Measurements from ENCODE around the gene GPNMB. TPM values are rescaled to one million over a fixed set of nuclear protein-coding genes. Genes with fewer than 3 reads are reported as not detected.

Gene GPNMB
- polyA plus RNA-seq, 5 donors = 2.3 to 4.8 (median 2.9) TPM

- DNase-seq = no peak
These were observed 22.2 kb downstream of the GPNMB start for GRCh38 chr7:23268746-23269145.

GRCh38 chr7:23272275-23272674 lies 25.7 kb downstream of the GPNMB start:
- no peak for DNase-seq

GRCh38 chr7:23273141-23273599 lies 26.6 kb downstream of the GPNMB start:
- peak; percentile 54 for DNase-seq

- no peak for DNase-seq
These were observed 29.3 kb downstream of the GPNMB start for GRCh38 chr7:23275912-23276311.

GRCh38 chr7:23276376-23276775 lies 29.8 kb downstream of the GPNMB start:
- no peak for DNase-seq

- no peak for DNase-seq
These were observed 30.4 kb downstream of the GPNMB start for GRCh38 chr7:23276947-23277346.

GRCh38 chr7:23277359-23277989 lies 30.9 kb downstream of the GPNMB start:
- peak in 1 of 2 donors; percentile 59 for DNase-seq

GRCh38 chr7:23279819-23280525 lies 33.4 kb downstream of the GPNMB start:
- DNase-seq = no peak

GRCh38 chr7:23283086-23283485 lies 36.5 kb downstream of the GPNMB start:
- DNase-seq = no peak

- DNase-seq = no peak
These were observed 38.3 kb downstream of the GPNMB start for GRCh38 chr7:23284871-23285270.

- no peak for DNase-seq
These were observed 39.4 kb downstream of the GPNMB start for GRCh38 chr7:23285657-23286646.

- no peak for DNase-seq
These were observed 41.0 kb downstream of the GPNMB start for GRCh38 chr7:23287612-23288011.

- no peak for DNase-seq
These were observed 44.4 kb downstream of the GPNMB start for GRCh38 chr7:23290993-23291392.

GRCh38 chr7:23291957-23292560 lies 45.5 kb downstream of the GPNMB start:
- no peak for DNase-seq

GRCh38 chr7:23292623-23293022 lies 46.0 kb downstream of the GPNMB start:
- no peak for DNase-seq

- no peak for DNase-seq
These were observed 47.0 kb downstream of the GPNMB start for GRCh38 chr7:23293500-23294073.

- no peak for DNase-seq
These were observed 48.2 kb downstream of the GPNMB start for GRCh38 chr7:23294549-23295400.

- no peak for DNase-seq
These were observed 48.8 kb downstream of the GPNMB start for GRCh38 chr7:23295401-23295697.

- peak; percentile 17 to 31 for DNase-seq
These were observed 51.7 kb downstream of the GPNMB start for GRCh38 chr7:23298141-23298881.

Data from right lung (tissue), 5 donors.